ENCODE data around the gene LARGE1. TPM values are rescaled to one million over a fixed set of nuclear protein-coding genes. Genes with fewer than 3 reads are reported as not detected.

LARGE1 gene
- total and polyA plus RNA-seq, 2 of the 13 experiments (the other 11 are each of a cell fraction or from before 2014, with no cell fraction given), result 8.4 to 11.0 TPM

GRCh38 chr22:33470456-33470855 is 449.8 kb downstream of the LARGE1 start (continued):
- TF ChIP-seq SETDB1 (CRISPR knock-in tag; IDR thresholded peaks at IDR 0.05; ENCODE audit: borderline replicate concordance), result no peak
- no peak for TF ChIP-seq ZNF17 (CRISPR knock-in tag; IDR thresholded peaks at IDR 0.05)
- TF ChIP-seq PHB2 (IDR thresholded peaks at IDR 0.05; ENCODE audit: partially characterized antibody), result no peak
- TF ChIP-seq ZNF605 (CRISPR knock-in tag; IDR thresholded peaks at IDR 0.05), result no peak
- TF ChIP-seq, protein P1, sequence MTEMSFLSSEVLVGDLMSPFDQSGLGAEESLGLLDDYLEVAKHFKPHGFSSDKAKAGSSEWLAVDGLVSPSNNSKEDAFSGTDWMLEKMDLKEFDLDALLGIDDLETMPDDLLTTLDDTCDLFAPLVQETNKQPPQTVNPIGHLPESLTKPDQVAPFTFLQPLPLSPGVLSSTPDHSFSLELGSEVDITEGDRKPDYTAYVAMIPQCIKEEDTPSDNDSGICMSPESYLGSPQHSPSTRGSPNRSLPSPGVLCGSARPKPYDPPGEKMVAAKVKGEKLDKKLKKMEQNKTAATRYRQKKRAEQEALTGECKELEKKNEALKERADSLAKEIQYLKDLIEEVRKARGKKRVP (CRISPR knock-in tag; IDR thresholded peaks at IDR 0.05), result no peak
- TF ChIP-seq, protein P2, sequence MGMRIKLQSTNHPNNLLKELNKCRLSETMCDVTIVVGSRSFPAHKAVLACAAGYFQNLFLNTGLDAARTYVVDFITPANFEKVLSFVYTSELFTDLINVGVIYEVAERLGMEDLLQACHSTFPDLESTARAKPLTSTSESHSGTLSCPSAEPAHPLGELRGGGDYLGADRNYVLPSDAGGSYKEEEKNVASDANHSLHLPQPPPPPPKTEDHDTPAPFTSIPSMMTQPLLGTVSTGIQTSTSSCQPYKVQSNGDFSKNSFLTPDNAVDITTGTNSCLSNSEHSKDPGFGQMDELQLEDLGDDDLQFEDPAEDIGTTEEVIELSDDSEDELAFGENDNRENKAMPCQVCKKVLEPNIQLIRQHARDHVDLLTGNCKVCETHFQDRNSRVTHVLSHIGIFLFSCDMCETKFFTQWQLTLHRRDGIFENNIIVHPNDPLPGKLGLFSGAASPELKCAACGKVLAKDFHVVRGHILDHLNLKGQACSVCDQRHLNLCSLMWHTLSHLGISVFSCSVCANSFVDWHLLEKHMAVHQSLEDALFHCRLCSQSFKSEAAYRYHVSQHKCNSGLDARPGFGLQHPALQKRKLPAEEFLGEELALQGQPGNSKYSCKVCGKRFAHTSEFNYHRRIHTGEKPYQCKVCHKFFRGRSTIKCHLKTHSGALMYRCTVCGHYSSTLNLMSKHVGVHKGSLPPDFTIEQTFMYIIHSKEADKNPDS (CRISPR knock-in tag; IDR thresholded peaks at IDR 0.05), result no peak
- peak; percentile 36; the same call in 1 of the 2 replicates for TF ChIP-seq NR2F6 (IDR thresholded peaks at IDR 0.05)
- TF ChIP-seq NR2F6 (CRISPR knock-in tag; IDR thresholded peaks at IDR 0.05), result peak; percentile 71
- TF ChIP-seq NCOA2 (CRISPR knock-in tag; IDR thresholded peaks at IDR 0.05), result 0 out of 2 replicates have a peak, but pooled peaks have one; percentile 24
- TF ChIP-seq SYNCRIP (IDR thresholded peaks at IDR 0.05; ENCODE audit: insufficient read depth, low read depth, low read length), result no peak
- TF ChIP-seq BCL3 (CRISPR knock-in tag; IDR thresholded peaks at IDR 0.05), result no peak
- no peak for TF ChIP-seq XRCC5 (optimal IDR thresholded peaks at IDR 0.05; ENCODE audit: low read length)
- no peak for TF ChIP-seq SRSF4 (IDR thresholded peaks at IDR 0.05; ENCODE audit: low read depth, low read length, poor library complexity, severe bottlenecking)
- no peak for TF ChIP-seq ZNF136 (CRISPR knock-in tag; IDR thresholded peaks at IDR 0.05; ENCODE audit: low read depth)
- no peak for TF ChIP-seq DMTF1 (CRISPR knock-in tag; IDR thresholded peaks at IDR 0.05)
- no peak for TF ChIP-seq ZMAT5 (CRISPR knock-in tag; IDR thresholded peaks at IDR 0.05; ENCODE audit: borderline replicate concordance, low read depth)
- no peak for TF ChIP-seq ZNF619 (CRISPR knock-in tag; IDR thresholded peaks at IDR 0.05)
- no peak for TF ChIP-seq ZNF230 (CRISPR knock-in tag; IDR thresholded peaks at IDR 0.05)
- no peak; the same call in 1 of the 2 replicates for TF ChIP-seq SOX5 (CRISPR knock-in tag; IDR thresholded peaks at IDR 0.05; ENCODE audit: borderline replicate concordance)
- TF ChIP-seq ZNF331 (CRISPR knock-in tag; IDR thresholded peaks at IDR 0.05), result 0 out of 2 replicates have a peak, but pooled peaks have one; percentile 17
- TF ChIP-seq WIZ (CRISPR knock-in tag; IDR thresholded peaks at IDR 0.05), result 0 out of 2 replicates have a peak, but pooled peaks have one; percentile 42
- TF ChIP-seq, protein P3, sequence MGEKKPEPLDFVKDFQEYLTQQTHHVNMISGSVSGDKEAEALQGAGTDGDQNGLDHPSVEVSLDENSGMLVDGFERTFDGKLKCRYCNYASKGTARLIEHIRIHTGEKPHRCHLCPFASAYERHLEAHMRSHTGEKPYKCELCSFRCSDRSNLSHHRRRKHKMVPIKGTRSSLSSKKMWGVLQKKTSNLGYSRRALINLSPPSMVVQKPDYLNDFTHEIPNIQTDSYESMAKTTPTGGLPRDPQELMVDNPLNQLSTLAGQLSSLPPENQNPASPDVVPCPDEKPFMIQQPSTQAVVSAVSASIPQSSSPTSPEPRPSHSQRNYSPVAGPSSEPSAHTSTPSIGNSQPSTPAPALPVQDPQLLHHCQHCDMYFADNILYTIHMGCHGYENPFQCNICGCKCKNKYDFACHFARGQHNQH (CRISPR knock-in tag; IDR thresholded peaks at IDR 0.05), result 0 out of 2 replicates have a peak, but pooled peaks have one; percentile 28
- peak; percentile 82 for TF ChIP-seq SALL1 (CRISPR knock-in tag; IDR thresholded peaks at IDR 0.05)
- TF ChIP-seq KAT8 (CRISPR knock-in tag; IDR thresholded peaks at IDR 0.05), result no peak
